ENCODE data around the gene GFPT2. TPM values are rescaled to one million over a fixed set of nuclear protein-coding genes. Genes with fewer than 3 reads are reported as not detected.
"Not testable (repeated sequence)": the region's sequence is repeated elsewhere in the genome, so short reads cannot be mapped to it uniquely, and the experiment has no call there.

Gene GFPT2
- total and polyA plus RNA-seq, 9 donors: 18.5 to 135 (median 41.5) TPM

DNA sequence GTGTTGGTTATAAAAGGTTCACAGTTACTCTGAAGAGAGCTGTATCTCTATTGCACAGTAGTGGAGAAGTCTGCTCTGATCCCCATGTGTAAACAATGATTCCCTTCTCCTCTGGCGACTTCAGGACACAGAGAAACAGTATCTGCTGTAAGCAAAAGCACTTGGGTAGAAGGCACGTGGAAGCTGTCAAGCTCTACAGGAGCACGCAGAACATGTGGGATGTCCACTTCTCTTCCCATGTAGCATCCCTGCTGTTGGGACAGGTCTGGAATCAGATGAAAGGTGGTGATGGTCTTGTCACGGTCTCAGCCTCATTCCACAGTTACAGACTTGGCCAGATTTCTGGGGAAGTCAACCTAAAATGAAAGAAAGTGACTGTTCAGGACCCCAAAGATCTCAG is 51.9 kb downstream of the GFPT2 start:
- Histone ChIP-seq H3K4me3 (no peak overlapping the region), H3K27ac (no peak overlapping the region), H3K4me1 (ENCODE audit: insufficient read depth) (no peaks in the 10 kb centered on the region), H3K9me3 (no peaks in the 10 kb centered on the region), H3K27me3 (no peaks in the 10 kb centered on the region), H3K36me3 (no peaks in the 10 kb centered on the region)
- no peak for DNase-seq
- TF ChIP-seq EP300 (IDR thresholded peaks at IDR 0.05) (no peak), POLR2A (IDR thresholded peaks at IDR 0.05) (no peak)
- TF ChIP-seq, protein P1, sequence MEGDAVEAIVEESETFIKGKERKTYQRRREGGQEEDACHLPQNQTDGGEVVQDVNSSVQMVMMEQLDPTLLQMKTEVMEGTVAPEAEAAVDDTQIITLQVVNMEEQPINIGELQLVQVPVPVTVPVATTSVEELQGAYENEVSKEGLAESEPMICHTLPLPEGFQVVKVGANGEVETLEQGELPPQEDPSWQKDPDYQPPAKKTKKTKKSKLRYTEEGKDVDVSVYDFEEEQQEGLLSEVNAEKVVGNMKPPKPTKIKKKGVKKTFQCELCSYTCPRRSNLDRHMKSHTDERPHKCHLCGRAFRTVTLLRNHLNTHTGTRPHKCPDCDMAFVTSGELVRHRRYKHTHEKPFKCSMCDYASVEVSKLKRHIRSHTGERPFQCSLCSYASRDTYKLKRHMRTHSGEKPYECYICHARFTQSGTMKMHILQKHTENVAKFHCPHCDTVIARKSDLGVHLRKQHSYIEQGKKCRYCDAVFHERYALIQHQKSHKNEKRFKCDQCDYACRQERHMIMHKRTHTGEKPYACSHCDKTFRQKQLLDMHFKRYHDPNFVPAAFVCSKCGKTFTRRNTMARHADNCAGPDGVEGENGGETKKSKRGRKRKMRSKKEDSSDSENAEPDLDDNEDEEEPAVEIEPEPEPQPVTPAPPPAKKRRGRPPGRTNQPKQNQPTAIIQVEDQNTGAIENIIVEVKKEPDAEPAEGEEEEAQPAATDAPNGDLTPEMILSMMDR (IDR thresholded peaks at IDR 0.05): no peak
- intact Hi-C loops (cut with DNase I): no loop called here
- 64 to 70% (median 70%) methylated on average over 4 of the region's 4 CpGs for whole genome bisulfite sequencing, 3 donors

DNA sequence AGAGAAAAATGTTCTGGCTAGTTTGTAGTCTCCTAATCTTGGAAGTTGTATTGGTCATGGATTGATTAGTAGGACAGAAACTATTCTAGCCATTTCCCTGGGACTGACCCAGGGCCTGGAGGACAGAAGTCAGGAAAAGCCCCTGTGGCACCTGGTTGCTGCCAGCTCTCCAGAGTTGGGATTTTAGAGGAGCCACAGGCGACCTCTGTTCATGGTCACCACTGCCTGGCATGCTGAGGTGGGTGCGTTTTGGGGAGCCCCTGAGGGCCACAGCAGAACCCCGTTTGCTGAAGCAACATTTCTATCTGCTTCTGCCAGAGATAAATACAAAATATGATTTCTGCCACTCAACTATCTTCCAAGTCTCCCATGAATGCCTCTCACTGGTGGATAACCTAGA is 53.6 kb downstream of the GFPT2 start:
- H3K36me3 ChIP-seq: no peaks in the 10 kb centered on the region
- H3K27ac ChIP-seq: no peak overlapping the region
- DNase-seq: no peak
- WGBS, 3 donors: 52 to 89% (median 86%) methylated on average over 3 of the region's 3 CpGs
- TF ChIP-seq, protein P1 (IDR thresholded peaks at IDR 0.05): no peak
- TF ChIP-seq EP300 (IDR thresholded peaks at IDR 0.05) (no peak), POLR2A (IDR thresholded peaks at IDR 0.05) (no peak)
- H3K9me3 ChIP-seq: no peaks in the 10 kb centered on the region
- H3K4me1 ChIP-seq (ENCODE audit: insufficient read depth): no peaks in the 10 kb centered on the region
- intact Hi-C loops (cut with DNase I): loop anchor here in 2 of 4 donors (10.0 kb wide), 2 partner anchors 55 to 165 kb away; partner anchors contain the start of gene GFPT2 (in 1 of the 2)
- no peaks in the 10 kb centered on the region for H3K27me3 ChIP-seq
- H3K4me3 ChIP-seq: no peak overlapping the region

DNA sequence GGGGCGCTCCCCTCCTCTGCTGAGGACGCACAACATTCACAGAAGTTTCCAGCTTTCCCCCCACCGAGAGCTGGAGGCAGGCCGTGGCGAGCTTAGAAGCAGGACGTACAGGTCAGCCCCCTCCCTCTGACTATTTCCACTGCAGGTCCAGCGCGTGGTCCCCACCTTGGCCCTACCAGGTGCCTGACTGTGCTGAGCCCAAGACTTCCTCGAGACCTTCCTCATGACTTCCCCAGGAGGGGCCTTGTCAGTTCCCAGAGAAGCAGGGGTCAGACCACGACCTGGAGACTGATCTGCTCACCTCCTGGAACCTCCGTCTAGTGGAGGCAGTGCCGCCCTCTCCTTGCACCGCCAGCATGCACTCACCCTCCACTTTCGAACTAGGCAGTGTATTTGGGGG is 54.1 kb downstream of the GFPT2 start:
- DNase-seq; H3K36me3 ChIP-seq; H3K4me3 ChIP-seq; H3K4me1 ChIP-seq (ENCODE audit: insufficient read depth); H3K27ac ChIP-seq; H3K9me3 ChIP-seq; H3K27me3 ChIP-seq: not testable (repeated sequence)
- WGBS, 3 donors: 80 to 90% (median 84%) methylated on average over 14 of the region's 14 CpGs
- intact Hi-C loops (cut with DNase I): loop anchor here in 2 of 4 donors (10.0 kb wide), 2 partner anchors 56 to 166 kb away; partner anchors contain the start of gene GFPT2 (in 1 of the 2)

DNA sequence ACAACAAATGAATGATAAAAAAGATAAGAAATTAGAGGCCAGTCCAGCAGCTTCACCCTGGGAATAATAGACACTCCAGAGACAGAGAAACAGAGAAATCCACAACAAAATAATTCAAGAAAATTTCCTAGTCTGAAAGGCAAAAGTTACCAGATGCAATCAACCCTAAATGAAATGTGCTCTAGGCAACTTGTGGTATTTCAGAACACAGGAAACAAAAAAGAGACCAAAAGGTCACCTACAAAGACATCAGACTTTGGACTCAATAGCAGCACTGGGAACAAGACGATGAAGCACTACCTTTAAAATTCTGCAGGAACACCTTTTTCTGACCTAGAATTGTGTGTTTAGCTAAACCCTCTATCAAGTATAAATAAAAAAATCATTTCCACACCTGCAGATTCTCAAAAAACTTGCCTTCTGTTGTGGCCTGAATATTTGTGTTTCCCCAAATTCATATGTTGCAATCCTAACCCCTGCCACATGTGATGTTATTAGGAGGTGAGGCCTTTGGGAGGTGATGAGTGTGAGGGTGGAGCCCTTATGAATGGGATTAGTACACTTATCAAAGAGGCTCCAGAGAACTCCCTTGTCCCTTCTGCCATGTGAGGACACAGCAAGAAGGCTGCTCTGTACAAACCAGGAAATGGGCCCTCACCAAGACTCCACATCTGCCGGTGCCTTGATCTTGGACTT is 55.4 kb downstream of the GFPT2 start:
- H3K27ac ChIP-seq: no peak overlapping the region
- no peak overlapping the region for H3K4me3 ChIP-seq
- no peaks in the 10 kb centered on the region for H3K27me3 ChIP-seq
- no peak for DNase-seq
- intact Hi-C loops (cut with DNase I): loop anchor here in 2 of 4 donors (10.0 kb wide), 2 partner anchors 57 to 167 kb away; partner anchors contain the start of gene GFPT2 (in 1 of the 2)
- H3K36me3 ChIP-seq: no peaks in the 10 kb centered on the region
- 91 to 99% (median 98%) methylated on average over 2 of the region's 2 CpGs for WGBS, 3 donors
- TF ChIP-seq EP300 (IDR thresholded peaks at IDR 0.05): no peak
- no peak for TF ChIP-seq POLR2A (IDR thresholded peaks at IDR 0.05)
- TF ChIP-seq, protein P1 (IDR thresholded peaks at IDR 0.05): no peak
- H3K9me3 ChIP-seq: no peaks in the 10 kb centered on the region
- H3K4me1 ChIP-seq (ENCODE audit: insufficient read depth): no peaks in the 10 kb centered on the region

DNA sequence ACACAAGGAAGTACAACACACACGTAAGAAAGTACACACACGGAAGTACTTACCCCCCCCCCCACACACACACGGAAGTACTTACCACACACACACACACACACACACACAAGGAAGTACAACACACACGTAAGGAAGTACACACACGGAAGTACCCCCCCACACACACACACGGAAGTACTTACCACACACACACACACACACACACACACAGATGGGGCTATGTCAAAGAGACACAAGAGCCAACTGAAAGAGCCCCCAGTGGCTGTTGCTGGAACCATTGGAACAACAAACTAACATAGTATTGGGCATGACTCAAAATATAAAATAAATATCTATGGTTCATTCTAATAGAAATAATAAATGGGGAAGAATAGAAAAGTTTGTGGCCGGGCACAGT is 56.4 kb downstream of the GFPT2 start:
- Histone ChIP-seq H3K36me3 (no peaks in the 10 kb centered on the region), H3K27ac (no peak overlapping the region), H3K9me3 (no peaks in the 10 kb centered on the region), H3K27me3 (no peaks in the 10 kb centered on the region), H3K4me1 (ENCODE audit: insufficient read depth) (no peaks in the 10 kb centered on the region), H3K4me3 (no peak overlapping the region)
- TF ChIP-seq POLR2A (IDR thresholded peaks at IDR 0.05) (no peak), EP300 (IDR thresholded peaks at IDR 0.05) (no peak)
- TF ChIP-seq, protein P1 (IDR thresholded peaks at IDR 0.05): no peak
- intact Hi-C loops (cut with DNase I): loop anchor here in 2 of 4 donors (10.0 kb wide), 2 partner anchors 58 to 168 kb away; partner anchors contain the start of gene GFPT2 (in 1 of the 2)
- DNase-seq: no peak
- WGBS, 3 donors: 43 to 60% (median 52%) methylated on average over 4 to 7 of the region's 7 CpGs
